Pancreas (tissue), 10 donors: Measurements from ENCODE around the gene PRPF8. TPM values are rescaled to one million over a fixed set of nuclear protein-coding genes. Genes with fewer than 3 reads are reported as not detected.

Experiments used
- ATAC-seq, 4 donors: fragments of 200-7000 bp; cut with Tn5 transposase; one replicate each; pipeline versions ENCODE4 v1.8.0 to v1.9.1; 2020; ENCODE audit warnings: mild to moderate bottlenecking in 4 of 4, moderate library complexity in 4 of 4
- DNase-seq, 6 donors: peaks; one replicate each; pipeline ENCODE4 v3.0.0-alpha.2; 2020
- FAIRE-seq: peaks from 2 replicates; lab custom pipeline; 2012; peaks lifted over from hg19 to GRCh38; lab: Jason Lieb, UNC
- H3K27ac ChIP-seq, 4 donors: fragments of 200-600 bp; sonication (generic); 1 replicate in 3 of 4; 2 replicates in 1 of 4; pipeline versions ENCODE4 v1.5.0 to v1.8.0; 2020
- H3K27me3 ChIP-seq, 4 donors: fragments of 200-600 bp; one replicate each; pipeline ENCODE4 v1.8.0; 2021
- H3K36me3 ChIP-seq, 3 donors: fragments of 200-600 bp; sonication (generic) in 1 of 3; one replicate each; pipeline versions ENCODE4 v1.5.0 to v1.8.0; 2020 to 2021
- H3K4me1 ChIP-seq, 3 donors: fragments of 200-600 bp; one replicate each; pipeline ENCODE4 v1.8.0; 2021
- H3K4me3 ChIP-seq, 4 donors: fragments of 200-600 bp; sonication (generic) in 2 of 4; one replicate each; pipeline versions ENCODE4 v1.5.0 to v1.8.0; 2020 to 2021
- H3K9me3 ChIP-seq, 4 donors: fragments of 200-600 bp; one replicate each; pipeline ENCODE4 v1.8.0; 2021
- WGBS, 2 donors: extraction: QIAGEN DNeasy Blood & Tissue Kit; methylation state at CpG; one replicate each; pipeline ENCODE4 v1.1.7; 2013; 5-methylcytosine and 5-hydroxymethylcytosine counted together
- intact Hi-C, 3 donors: fragments of 100-400 bp; cut with DNase I; formaldehyde crosslinking; loops; one replicate each; pipeline versions ENCODE4 v1.11.1 to v1.14.2; 2022
- polyA plus RNA-seq, 2 donors: library from polyadenylated mRNA; stranded (reverse); fragments of 200-250 nt; gene quantifications; one replicate each; pipeline ENCODE4 v1.2.3, GENCODE V29; 2013
- total RNA-seq, 6 donors: library from RNA; stranded (reverse); fragmentation: NEBNext Ultra II Directional in 4 of 6; extraction: Animal tissue kit (Norgen Biotek cat#: 25700) in 4 of 6; gene quantifications; one replicate each; pipeline versions ENCODE4 v1.2.1 to v1.2.4, GENCODE V29; 2021 to 2023
- TF ChIP-seq, protein P1 (sequence below), 4 donors: fragments of 200-600 bp; sonication (generic) in 3 of 4; IDR thresholded peaks; one replicate each; pipeline versions ENCODE4 v1.5.0 to v1.8.0; 2021; ENCODE audit warnings: antibody characterized with exemption in 4 of 4
- donor health status: healthy with polysubstance abuse.
- donor health status: DM: no; HTN: no; CAD: no; lungs with moderate emphysema.
- donor health status: DM: no; HTN: no; CAD: no.
- donor health status: control.
- donor health status: control.
- donor health status: Bipolar disorder and iron deficiency.
- donor health status: DM: yes; HTN: yes; CAD: no.
- donor health status: DM: no; HTN: no; CAD: no.
- donor health status: DM: no; HTN: no; CAD: no.
- donor health status: DM: yes; HTN: yes; CAD: no.

PRPF8 gene
- total and polyA plus RNA-seq, 8 donors: 78.9 to 129 (median 97.7) TPM

DNA sequence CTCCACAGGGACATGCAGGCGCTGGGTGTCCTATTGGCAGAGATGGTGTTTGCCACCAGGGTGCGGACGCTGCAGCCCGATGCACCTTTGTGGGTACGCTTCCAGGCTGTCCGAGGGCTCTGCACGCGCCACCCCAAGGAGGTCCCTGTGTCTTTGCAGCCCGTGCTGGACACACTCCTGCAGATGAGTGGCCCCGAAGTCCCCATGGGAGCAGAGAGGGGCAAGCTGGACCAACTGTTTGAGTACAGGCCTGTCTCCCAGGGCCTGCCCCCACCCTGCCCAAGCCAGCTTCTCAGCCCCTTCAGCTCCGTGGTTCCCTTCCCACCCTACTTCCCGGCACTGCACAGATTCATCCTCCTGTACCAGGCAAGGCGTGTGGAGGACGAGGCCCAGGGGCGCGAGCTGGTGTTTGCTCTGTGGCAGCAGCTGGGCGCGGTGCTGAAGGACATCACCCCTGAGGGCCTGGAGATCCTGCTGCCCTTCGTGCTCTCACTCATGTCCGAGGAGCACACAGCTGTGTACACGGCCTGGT, 42.7 kb upstream of the PRPF8 start:
- intact Hi-C loops: loop anchor here in 2 of 3 donors (10.0 kb wide), 3 partner anchors 47 to 147 kb away; no protein-coding TSS in a partner anchor
- H3K4me1 ChIP-seq: peaks cover 0 to 20% (median 0%) of the 10 kb centered on the region in 3 donors
- peak in 1 of 6 donors; percentile 71 for DNase-seq
- TF ChIP-seq, protein P1, sequence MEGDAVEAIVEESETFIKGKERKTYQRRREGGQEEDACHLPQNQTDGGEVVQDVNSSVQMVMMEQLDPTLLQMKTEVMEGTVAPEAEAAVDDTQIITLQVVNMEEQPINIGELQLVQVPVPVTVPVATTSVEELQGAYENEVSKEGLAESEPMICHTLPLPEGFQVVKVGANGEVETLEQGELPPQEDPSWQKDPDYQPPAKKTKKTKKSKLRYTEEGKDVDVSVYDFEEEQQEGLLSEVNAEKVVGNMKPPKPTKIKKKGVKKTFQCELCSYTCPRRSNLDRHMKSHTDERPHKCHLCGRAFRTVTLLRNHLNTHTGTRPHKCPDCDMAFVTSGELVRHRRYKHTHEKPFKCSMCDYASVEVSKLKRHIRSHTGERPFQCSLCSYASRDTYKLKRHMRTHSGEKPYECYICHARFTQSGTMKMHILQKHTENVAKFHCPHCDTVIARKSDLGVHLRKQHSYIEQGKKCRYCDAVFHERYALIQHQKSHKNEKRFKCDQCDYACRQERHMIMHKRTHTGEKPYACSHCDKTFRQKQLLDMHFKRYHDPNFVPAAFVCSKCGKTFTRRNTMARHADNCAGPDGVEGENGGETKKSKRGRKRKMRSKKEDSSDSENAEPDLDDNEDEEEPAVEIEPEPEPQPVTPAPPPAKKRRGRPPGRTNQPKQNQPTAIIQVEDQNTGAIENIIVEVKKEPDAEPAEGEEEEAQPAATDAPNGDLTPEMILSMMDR (IDR thresholded peaks at IDR 0.05): no peak
- H3K27me3 ChIP-seq: no peaks in the 10 kb centered on the region
- no peak for ATAC-seq
- H3K4me3 ChIP-seq: no peak overlapping the region
- no peak overlapping the region for H3K27ac ChIP-seq
- no peaks in the 10 kb centered on the region for H3K9me3 ChIP-seq
- 82 to 86% methylated on average over 21 of the region's 21 CpGs for WGBS, 2 donors
- no peak for FAIRE-seq
- H3K36me3 ChIP-seq: peaks cover 0 to 3% (median 0%) of the 10 kb centered on the region in 3 donors

DNA sequence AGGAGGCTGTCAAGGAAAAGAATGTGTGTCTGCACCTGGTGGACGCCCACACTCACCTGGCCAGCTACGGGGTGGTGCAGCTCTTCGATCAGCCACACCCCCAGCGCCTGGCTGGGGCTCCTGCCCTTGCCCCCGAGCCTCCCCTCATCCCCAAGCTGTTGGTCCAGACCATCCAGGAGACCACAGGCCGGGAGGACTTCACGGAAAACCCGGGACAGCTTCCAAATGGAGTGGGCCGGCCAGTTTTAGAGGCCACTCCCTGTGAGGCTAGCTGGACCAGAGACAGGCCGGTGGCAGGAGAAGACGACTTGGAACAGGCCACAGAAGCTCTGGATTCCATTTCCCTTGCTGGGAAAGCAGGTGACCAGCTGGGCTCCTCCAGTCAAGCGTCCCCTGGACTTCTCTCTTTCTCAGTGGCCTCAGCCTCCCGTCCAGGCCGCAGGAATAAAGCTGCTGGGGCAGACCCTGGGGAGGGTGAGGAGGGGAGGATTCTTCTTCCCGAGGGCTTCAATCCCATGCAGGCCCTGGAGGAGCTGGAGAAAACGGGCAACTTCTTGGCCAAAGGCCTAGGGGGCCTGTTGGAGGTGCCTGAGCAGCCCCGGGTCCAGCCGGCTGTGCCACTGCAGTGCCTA, 42.1 kb upstream of the PRPF8 start:
- TF ChIP-seq, protein P1 (IDR thresholded peaks at IDR 0.05): no peak
- intact Hi-C loops: loop anchor here in 2 of 3 donors (10.0 kb wide), 3 partner anchors 48 to 148 kb away; no protein-coding TSS in a partner anchor
- WGBS, 2 donors: 75 to 78% methylated on average over 18 of the region's 18 CpGs
- ATAC-seq (no peak), FAIRE-seq (no peak), DNase-seq (peak in 2 of 6 donors; percentile 31 to 49)
- H3K4me1 ChIP-seq: peaks cover 0 to 20% (median 0%) of the 10 kb centered on the region in 3 donors
- H3K4me3 ChIP-seq: no peak overlapping the region
- peaks cover 0 to 3% (median 0%) of the 10 kb centered on the region in 3 donors for H3K36me3 ChIP-seq
- no peaks in the 10 kb centered on the region for H3K9me3 ChIP-seq
- H3K27me3 ChIP-seq: no peaks in the 10 kb centered on the region
- no peak overlapping the region for H3K27ac ChIP-seq

DNA sequence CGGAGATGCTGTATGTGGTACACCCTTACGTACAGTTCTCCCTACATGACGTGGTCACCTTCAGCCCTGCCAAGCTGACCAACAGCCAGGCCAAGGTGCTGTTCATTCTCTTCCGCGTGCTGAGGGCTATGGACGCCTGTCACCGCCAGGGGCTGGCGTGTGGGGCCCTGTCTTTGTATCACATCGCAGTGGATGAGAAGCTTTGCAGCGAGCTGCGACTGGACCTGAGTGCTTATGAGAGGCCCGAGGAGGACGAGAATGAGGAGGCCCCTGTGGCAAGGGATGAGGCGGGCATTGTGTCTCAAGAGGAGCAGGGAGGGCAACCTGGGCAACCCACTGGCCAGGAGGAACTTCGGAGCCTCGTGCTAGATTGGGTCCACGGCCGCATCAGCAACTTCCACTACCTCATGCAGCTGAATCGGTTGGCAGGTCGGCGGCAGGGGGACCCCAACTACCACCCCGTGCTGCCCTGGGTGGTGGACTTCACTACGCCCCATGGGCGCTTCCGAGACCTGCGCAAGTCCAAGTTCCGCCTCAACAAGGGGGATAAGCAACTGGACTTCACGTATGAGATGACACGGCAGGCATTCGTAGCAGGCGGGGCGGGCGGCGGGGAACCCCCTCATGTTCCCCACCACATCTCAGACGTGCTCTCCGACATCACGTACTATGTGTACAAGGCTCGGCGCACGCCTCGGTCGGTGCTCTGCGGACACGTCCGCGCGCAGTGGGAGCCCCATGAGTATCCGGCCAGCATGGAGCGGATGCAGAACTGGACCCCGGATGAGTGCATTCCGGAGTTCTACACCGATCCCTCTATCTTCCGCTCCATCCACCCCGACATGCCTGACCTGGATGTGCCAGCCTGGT, 41.2 kb upstream of the PRPF8 start:
- FAIRE-seq: no peak
- 90 to 92% methylated on average over 53 to 54 of the region's 54 CpGs for WGBS, 2 donors
- H3K36me3 ChIP-seq: peaks cover 0 to 3% (median 0%) of the 10 kb centered on the region in 3 donors
- no peak overlapping the region for H3K27ac ChIP-seq
- H3K4me3 ChIP-seq: peak overlapping the region in 3 of 4 donors; percentile 87 to 95 (median 91)
- ATAC-seq: no peak
- TF ChIP-seq, protein P1 (IDR thresholded peaks at IDR 0.05): no peak
- intact Hi-C loops: loop anchor here in 2 of 3 donors (10.0 kb wide), 3 partner anchors 49 to 149 kb away; no protein-coding TSS in a partner anchor
- no peaks in the 10 kb centered on the region for H3K9me3 ChIP-seq
- DNase-seq: peak in 3 of 6 donors; percentile 19 to 65 (median 20)
- H3K4me1 ChIP-seq: peaks cover 0 to 20% (median 0%) of the 10 kb centered on the region in 3 donors
- H3K27me3 ChIP-seq: no peaks in the 10 kb centered on the region

DNA sequence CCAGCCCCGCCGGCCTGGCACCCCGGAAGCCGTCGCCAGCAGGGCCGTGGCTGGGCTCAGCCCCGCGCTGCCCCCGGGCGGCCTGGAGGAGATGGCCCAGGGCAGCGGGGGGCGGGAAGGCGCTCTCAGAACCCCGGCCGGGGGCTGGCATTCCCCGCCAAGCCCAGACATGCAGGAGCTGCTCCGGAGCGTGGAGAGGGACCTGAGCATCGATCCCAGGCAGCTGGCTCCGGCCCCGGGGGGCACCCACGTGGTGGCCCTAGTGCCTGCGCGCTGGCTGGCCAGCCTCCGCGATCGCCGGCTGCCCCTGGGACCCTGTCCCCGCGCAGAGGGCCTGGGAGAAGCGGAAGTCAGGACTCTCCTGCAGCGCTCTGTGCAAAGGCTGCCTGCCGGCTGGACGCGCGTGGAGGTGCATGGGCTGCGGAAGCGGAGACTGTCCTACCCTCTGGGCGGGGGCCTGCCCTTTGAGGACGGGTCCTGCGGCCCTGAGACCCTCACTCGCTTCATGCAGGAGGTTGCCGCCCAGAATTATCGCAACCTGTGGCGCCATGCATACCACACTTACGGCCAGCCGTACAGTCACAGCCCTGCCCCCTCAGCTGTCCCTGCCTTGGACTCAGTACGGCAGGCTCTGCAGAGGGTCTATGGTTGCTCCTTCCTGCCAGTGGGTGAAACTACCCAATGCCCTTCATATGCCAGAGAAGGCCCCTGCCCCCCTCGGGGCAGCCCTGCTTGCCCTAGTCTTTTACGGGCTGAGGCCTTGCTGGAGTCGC, 40.4 kb upstream of the PRPF8 start:
- H3K27me3 ChIP-seq: no peaks in the 10 kb centered on the region
- TF ChIP-seq, protein P1 (IDR thresholded peaks at IDR 0.05): no peak
- intact Hi-C loops: loop anchor here in 2 of 3 donors (10.0 kb wide), 3 partner anchors 50 to 150 kb away; no protein-coding TSS in a partner anchor
- H3K9me3 ChIP-seq: no peaks in the 10 kb centered on the region
- 9 to 12% methylated on average over 40 to 51 of the region's 51 CpGs for WGBS, 2 donors
- peak overlapping the region; percentile 86 to 95 (median 89) for H3K4me3 ChIP-seq
- no peak for FAIRE-seq
- ATAC-seq: peak; percentile 63 to 81 (median 70)
- peak in 2 of 6 donors; percentile 55 to 80 for DNase-seq
- H3K4me1 ChIP-seq: peaks cover 0 to 26% (median 0%) of the 10 kb centered on the region in 3 donors
- peaks cover 0 to 3% (median 0%) of the 10 kb centered on the region in 3 donors for H3K36me3 ChIP-seq
- H3K27ac ChIP-seq: peak overlapping the region in 3 of 4 donors; percentile 40 to 75 (median 65)
